Esophagus muscularis mucosa (tissue), 4 donors: ENCODE results near the gene PYCARD. TPM values are rescaled to one million over a fixed set of nuclear protein-coding genes. Genes with fewer than 3 reads are reported as not detected.

Experiments
- DNase-seq: peaks from one replicate; pipeline ENCODE4 v3.0.0-alpha.2; 2017; ENCODE audit errors: extremely low spot score
- H3K27ac ChIP-seq, 4 donors: fragments of 200-600 bp; sonication (generic); replicated peaks in 1 of 4; 1 replicate in 3 of 4; 2 replicates in 1 of 4; pipeline ENCODE4 v1.5.1; 2016 to 2019; ENCODE audit warnings: mild to moderate bottlenecking in 1 of 4
- H3K27me3 ChIP-seq, 4 donors: fragments of 200-600 bp; sonication (generic); one replicate each; pipeline versions ENCODE4 v1.5.1 to v1.6.0; 2016 to 2019
- H3K36me3 ChIP-seq, 4 donors: fragments of 200-600 bp; sonication (generic); one replicate each; pipeline ENCODE4 v1.5.1; 2016 to 2019
- H3K4me1 ChIP-seq, 4 donors: fragments of 200-600 bp; sonication (generic); one replicate each; pipeline ENCODE4 v1.5.1; 2016 to 2019
- H3K4me3 ChIP-seq, 4 donors: fragments of 200-600 bp; sonication (generic); 1 replicate in 2 of 4; 2 replicates in 2 of 4; pipeline ENCODE4 v1.5.1; 2016 to 2019; ENCODE audit warnings: mild to moderate bottlenecking in 4 of 4, moderate library complexity in 1 of 4
- H3K9me3 ChIP-seq, 4 donors: fragments of 200-600 bp; sonication (generic); 1 replicate in 3 of 4; 2 replicates in 1 of 4; pipeline ENCODE4 v1.5.1; 2016 to 2019
- CTCF ChIP-seq, 3 experiments: fragments of 200-600 bp in 2 of 3; fragments of 450-650 bp in 1 of 3; sonication (generic) in 2 of 3; IDR thresholded peaks; one replicate each; pipeline ENCODE4 v1.5.1; 2017 to 2019; ENCODE audit warnings: antibody characterized with exemption in 3 of 3, mild to moderate bottlenecking in 2 of 3, moderate library complexity in 1 of 3
- EP300 ChIP-seq: sonication (generic); formaldehyde crosslinking; IDR thresholded peaks from one replicate; pipeline ENCODE4 v1.6.1; 2017; ENCODE audit warnings: antibody characterized with exemption
- POLR2A ChIP-seq: fragments of 450-650 bp; IDR thresholded peaks from one replicate; pipeline ENCODE4 v1.6.1; 2017; ENCODE audit warnings: antibody characterized with exemption, moderate library complexity, mild to moderate bottlenecking, low read depth
- POLR2AphosphoS5 ChIP-seq, 2 donors: sonication (generic); formaldehyde crosslinking; IDR thresholded peaks; one replicate each; pipeline ENCODE4 v1.6.1; 2017; ENCODE audit warnings: antibody characterized with exemption in 2 of 2
- WGBS: methylation state at CpG from one replicate; pipeline ENCODE4 v1.1.5; 2018; 5-methylcytosine and 5-hydroxymethylcytosine counted together
- intact Hi-C: fragments of 100-400 bp; cut with DNase I; formaldehyde crosslinking; loops from one replicate; pipeline ENCODE4 v1.15.1; 2023
- total RNA-seq, 4 donors: library from RNA; depleted of rRNA; stranded (reverse); fragments of >200 nt; gene quantifications; one replicate each; pipeline versions ENCODE4 v1.1.0 to v1.2.1, GENCODE V29; 2016

Gene PYCARD
- total RNA-seq, 4 donors from 2014 or later, result 14.5 to 28.9 (median 22.9) TPM

- H3K4me1 ChIP-seq, result peaks cover 29 to 45% (median 44%) of the 10 kb centered on the region in 4 donors
- intact Hi-C loops, result no loop called here
- no peak overlapping the region for H3K4me3 ChIP-seq
- peaks cover 47 to 65% (median 63%) of the 10 kb centered on the region in 4 donors for H3K36me3 ChIP-seq
- DNase-seq, result no peak
- no peaks in the 10 kb centered on the region for H3K9me3 ChIP-seq
- H3K27me3 ChIP-seq, result no peaks in the 10 kb centered on the region
- TF ChIP-seq POLR2AphosphoS5 (IDR thresholded peaks at IDR 0.05), result no peak
- TF ChIP-seq CTCF (IDR thresholded peaks at IDR 0.05), result no peak
- no peak for TF ChIP-seq POLR2A
- 65% methylated on average over 10 of the region's 10 CpGs for WGBS
- H3K27ac ChIP-seq, result no peak overlapping the region
Measured at GRCh38 chr16:31183432-31184428, 18.8 kb downstream of the PYCARD start.

- intact Hi-C loops, result no loop called here
- no peaks in the 10 kb centered on the region for H3K27me3 ChIP-seq
- H3K4me1 ChIP-seq, result peaks cover 29 to 48% (median 45%) of the 10 kb centered on the region in 4 donors
- peak overlapping the region in 2 of 4 donors; percentile 4 to 97 for H3K27ac ChIP-seq
- H3K4me3 ChIP-seq, result peak overlapping the region; percentile 80 to 99 (median 88)
- 20% methylated on average over 7 of the region's 7 CpGs for WGBS
- peaks cover 36 to 52% (median 50%) of the 10 kb centered on the region in 4 donors for H3K36me3 ChIP-seq
- no peaks in the 10 kb centered on the region for H3K9me3 ChIP-seq
- no peak for TF ChIP-seq POLR2A
- no peak for TF ChIP-seq EP300
- TF ChIP-seq CTCF (IDR thresholded peaks at IDR 0.05), result no peak
- no peak for TF ChIP-seq POLR2AphosphoS5 (IDR thresholded peaks at IDR 0.05)
- no peak for DNase-seq
Measured at GRCh38 chr16:31182391-31182790, 20.2 kb downstream of the PYCARD start.

- H3K27ac ChIP-seq, result peak overlapping the region; percentile 95 to 99 (median 96)
Measured at GRCh38 chr16:31181102-31181830, 21.3 kb downstream of the PYCARD start.

More at GRCh38 chr16:31181102-31181830, 21.3 kb downstream of the PYCARD start:
- intact Hi-C loops, result no loop called here
- WGBS, result 8% methylated on average over 26 of the region's 31 CpGs
- TF ChIP-seq EP300 (no peak), POLR2AphosphoS5 (IDR thresholded peaks at IDR 0.05) (no peak), CTCF (IDR thresholded peaks at IDR 0.05) (no peak), POLR2A (no peak)
- Histone ChIP-seq H3K4me1 (peaks cover 29 to 48% (median 42%) of the 10 kb centered on the region in 4 donors), H3K4me3 (peak overlapping the region; percentile 80 to 99 (median 88)), H3K9me3 (no peaks in the 10 kb centered on the region), H3K36me3 (peaks cover 25 to 41% (median 39%) of the 10 kb centered on the region in 4 donors), H3K27me3 (no peaks in the 10 kb centered on the region)
- DNase-seq, result no peak
